ENCODE results near the gene COL15A1.

- no peak for TF ChIP-seq ERF (CRISPR knock-in tag; IDR thresholded peaks at IDR 0.05)
- TF ChIP-seq ZNF777 (CRISPR knock-in tag; IDR thresholded peaks at IDR 0.05): no peak
- TF ChIP-seq, protein P1, sequence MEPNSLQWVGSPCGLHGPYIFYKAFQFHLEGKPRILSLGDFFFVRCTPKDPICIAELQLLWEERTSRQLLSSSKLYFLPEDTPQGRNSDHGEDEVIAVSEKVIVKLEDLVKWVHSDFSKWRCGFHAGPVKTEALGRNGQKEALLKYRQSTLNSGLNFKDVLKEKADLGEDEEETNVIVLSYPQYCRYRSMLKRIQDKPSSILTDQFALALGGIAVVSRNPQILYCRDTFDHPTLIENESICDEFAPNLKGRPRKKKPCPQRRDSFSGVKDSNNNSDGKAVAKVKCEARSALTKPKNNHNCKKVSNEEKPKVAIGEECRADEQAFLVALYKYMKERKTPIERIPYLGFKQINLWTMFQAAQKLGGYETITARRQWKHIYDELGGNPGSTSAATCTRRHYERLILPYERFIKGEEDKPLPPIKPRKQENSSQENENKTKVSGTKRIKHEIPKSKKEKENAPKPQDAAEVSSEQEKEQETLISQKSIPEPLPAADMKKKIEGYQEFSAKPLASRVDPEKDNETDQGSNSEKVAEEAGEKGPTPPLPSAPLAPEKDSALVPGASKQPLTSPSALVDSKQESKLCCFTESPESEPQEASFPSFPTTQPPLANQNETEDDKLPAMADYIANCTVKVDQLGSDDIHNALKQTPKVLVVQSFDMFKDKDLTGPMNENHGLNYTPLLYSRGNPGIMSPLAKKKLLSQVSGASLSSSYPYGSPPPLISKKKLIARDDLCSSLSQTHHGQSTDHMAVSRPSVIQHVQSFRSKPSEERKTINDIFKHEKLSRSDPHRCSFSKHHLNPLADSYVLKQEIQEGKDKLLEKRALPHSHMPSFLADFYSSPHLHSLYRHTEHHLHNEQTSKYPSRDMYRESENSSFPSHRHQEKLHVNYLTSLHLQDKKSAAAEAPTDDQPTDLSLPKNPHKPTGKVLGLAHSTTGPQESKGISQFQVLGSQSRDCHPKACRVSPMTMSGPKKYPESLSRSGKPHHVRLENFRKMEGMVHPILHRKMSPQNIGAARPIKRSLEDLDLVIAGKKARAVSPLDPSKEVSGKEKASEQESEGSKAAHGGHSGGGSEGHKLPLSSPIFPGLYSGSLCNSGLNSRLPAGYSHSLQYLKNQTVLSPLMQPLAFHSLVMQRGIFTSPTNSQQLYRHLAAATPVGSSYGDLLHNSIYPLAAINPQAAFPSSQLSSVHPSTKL (CRISPR knock-in tag; IDR thresholded peaks at IDR 0.05): no peak
- no peak for TF ChIP-seq ATF3 (CRISPR knock-in tag; IDR thresholded peaks at IDR 0.05)
- TF ChIP-seq NFIC (IDR thresholded peaks at IDR 0.05; ENCODE audit: low read length): no peak
- TF ChIP-seq ZNF510 (CRISPR knock-in tag; IDR thresholded peaks at IDR 0.05; ENCODE audit: low read depth): no peak
- no peak for TF ChIP-seq GABPA (IDR thresholded peaks at IDR 0.05; ENCODE audit: low read depth, low read length)
- no peak for TF ChIP-seq GABPA (CRISPR knock-in tag; IDR thresholded peaks at IDR 0.05; ENCODE audit: low read depth)
- TF ChIP-seq EP300 (IDR thresholded peaks at IDR 0.05; ENCODE audit: low read depth in 2 of 2, low read length in 2 of 2): no peak
- TF ChIP-seq EP300 (CRISPR knock-in tag; IDR thresholded peaks at IDR 0.05; ENCODE audit: borderline replicate concordance): no peak
- no peak for TF ChIP-seq GFI1 (CRISPR knock-in tag; IDR thresholded peaks at IDR 0.05; ENCODE audit: borderline replicate concordance)
- TF ChIP-seq CSRNP2 (CRISPR knock-in tag; conservative IDR thresholded peaks at IDR 0.05; ENCODE audit: low read depth): no peak
- no peak for TF ChIP-seq REST (IDR thresholded peaks at IDR 0.05; ENCODE audit: borderline replicate concordance in 1 of 2, low read depth in 1 of 2, low read length in 2 of 2)
- TF ChIP-seq, protein P2, sequence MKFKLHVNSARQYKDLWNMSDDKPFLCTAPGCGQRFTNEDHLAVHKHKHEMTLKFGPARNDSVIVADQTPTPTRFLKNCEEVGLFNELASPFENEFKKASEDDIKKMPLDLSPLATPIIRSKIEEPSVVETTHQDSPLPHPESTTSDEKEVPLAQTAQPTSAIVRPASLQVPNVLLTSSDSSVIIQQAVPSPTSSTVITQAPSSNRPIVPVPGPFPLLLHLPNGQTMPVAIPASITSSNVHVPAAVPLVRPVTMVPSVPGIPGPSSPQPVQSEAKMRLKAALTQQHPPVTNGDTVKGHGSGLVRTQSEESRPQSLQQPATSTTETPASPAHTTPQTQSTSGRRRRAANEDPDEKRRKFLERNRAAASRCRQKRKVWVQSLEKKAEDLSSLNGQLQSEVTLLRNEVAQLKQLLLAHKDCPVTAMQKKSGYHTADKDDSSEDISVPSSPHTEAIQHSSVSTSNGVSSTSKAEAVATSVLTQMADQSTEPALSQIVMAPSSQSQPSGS (CRISPR knock-in tag; IDR thresholded peaks at IDR 0.05): no peak
These were observed 43.5 kb upstream of the COL15A1 start for GRCh38 chr9:98900244-98900643.
